HepG2 (cell line): ENCODE data around the gene RBFOX1. TPM values are rescaled to one million over a fixed set of nuclear protein-coding genes. Genes with fewer than 3 reads are reported as not detected.

Source experiments
- ATAC-seq: fragments of 200-7000 bp; cut with Tn5 transposase; 3 replicates; pipeline ENCODE4 v1.9.1; 2020; ENCODE audit warnings: mild to moderate bottlenecking, moderate library complexity
- BruUV-seq: library from RNA; stranded (reverse); fragments of 400-500 nt; replicated peaks from 2 replicates; lab custom pipeline; 2021; lab: Mats Ljungman, UMichigan
- CTCF ChIA-PET: fragments of 300-600 bp; formaldehyde crosslinking; extraction: SDS; loops from one replicate; lab custom pipeline; 2021; ENCODE audit warnings: low total read pairs, inconsistent platforms, low intra/inter-chr PET ratio; lab: Yijun Ruan, JAX
- POLR2A ChIA-PET: fragments of 350-600 bp; sonication (Branson Sonifier 250); formaldehyde crosslinking; loops from one replicate; lab custom pipeline; 2020; ENCODE audit warnings: antibody characterized with exemption, inconsistent platforms; lab: Yijun Ruan, JAX
- DNase-seq: peaks from one replicate; pipeline ENCODE4 v3.0.0-alpha.2; 2015; ENCODE audit warnings: low spot score
- FAIRE-seq: peaks from 3 replicates; lab custom pipeline; 2011; peaks lifted over from hg19 to GRCh38; lab: Jason Lieb, UNC
- H2AFZ ChIP-seq: one replicate; pipeline ENCODE4 v1.6.1; 2011; ENCODE audit warnings: low read length, inconsistent platforms
- H3K27ac ChIP-seq: fragments of 300-600 bp; 3 replicates; pipeline ENCODE4 v1.8.0; 2011; ENCODE audit warnings: mixed run types, mild to moderate bottlenecking, mixed read lengths, low read length, inconsistent platforms; ENCODE audit not compliant: insufficient read depth; ENCODE audit errors: extremely low read length
- H3K27me3 ChIP-seq, 2 experiments: fragments of 200-600 bp in 1 of 2; 2 replicates in 1 of 2; 3 replicates in 1 of 2; pipeline versions ENCODE4 v1.6.0 to v1.8.0; 2011; ENCODE audit warnings: low read length in 2 of 2, mild to moderate bottlenecking in 2 of 2, moderate library complexity in 2 of 2, inconsistent platforms in 1 of 2; ENCODE audit not compliant: insufficient read depth in 2 of 2, control insufficient read depth in 1 of 2
- H3K36me3 ChIP-seq, 2 experiments: fragments of 200-600 bp in 1 of 2; replicated peaks in 1 of 2; 2 replicates in 1 of 2; 3 replicates in 1 of 2; pipeline versions ENCODE4 v1.5.1 to v1.8.0; 2011; ENCODE audit warnings: low read length in 2 of 2, inconsistent platforms in 1 of 2; ENCODE audit not compliant: insufficient read depth in 2 of 2, control insufficient read depth in 1 of 2
- H3K4me1 ChIP-seq: 2 replicates; pipeline ENCODE4 v1.5.1; 2012; ENCODE audit warnings: low read length, inconsistent platforms; ENCODE audit not compliant: insufficient read depth
- H3K4me2 ChIP-seq: 2 replicates; pipeline ENCODE4 v1.6.0; 2011; ENCODE audit warnings: low read depth, low read length, inconsistent platforms
- H3K4me3 ChIP-seq, 3 experiments: fragments of 200-600 bp in 1 of 3; sonication (generic), shearing (Covaris generic) in 1 of 3; replicated peaks in 1 of 3; 2 replicates each; pipeline ENCODE4 v1.5.1; 2011 to 2016; ENCODE audit warnings: low read length in 3 of 3, inconsistent platforms in 2 of 3, low read depth in 2 of 3, mild to moderate bottlenecking in 2 of 3, control low read depth in 1 of 3, mixed read lengths in 1 of 3; ENCODE audit not compliant: insufficient read depth in 1 of 3
- H3K79me2 ChIP-seq: one replicate; pipeline ENCODE4 v1.6.1; 2011; ENCODE audit warnings: low read length, inconsistent platforms; ENCODE audit not compliant: insufficient read depth
- H3K9ac ChIP-seq: 2 replicates; pipeline ENCODE4 v1.6.0; 2011; ENCODE audit warnings: mild to moderate bottlenecking, low read depth, low read length, inconsistent platforms; ENCODE audit not compliant: insufficient read depth
- H3K9me3 ChIP-seq: 2 replicates; pipeline ENCODE4 v1.5.1; 2012; ENCODE audit warnings: mild to moderate bottlenecking, low read length
- H4K20me1 ChIP-seq: 2 replicates; pipeline ENCODE4 v1.6.0; 2011; ENCODE audit warnings: inconsistent platforms, mild to moderate bottlenecking, low read length, moderate library complexity; ENCODE audit not compliant: insufficient read depth
- CBX5 ChIP-seq: sonication (generic); formaldehyde crosslinking; IDR thresholded peaks from 2 replicates; pipeline ENCODE4 v1.4.0; 2020; ENCODE audit warnings: missing genetic modification reagents, borderline replicate concordance
- GATAD2A ChIP-seq: IDR thresholded peaks from 2 replicates; pipeline ENCODE4 v1.6.1; 2016
- ZFYVE20 ChIP-seq: sonication (generic); formaldehyde crosslinking; IDR thresholded peaks from 2 replicates; pipeline ENCODE4 v1.8.0; 2023; ENCODE audit warnings: low read depth, mild to moderate bottlenecking, moderate library complexity, missing genetic modification reagents, borderline replicate concordance
- ZKSCAN8 ChIP-seq: IDR thresholded peaks from 2 replicates; pipeline ENCODE4 v1.6.1; 2016; ENCODE audit warnings: borderline replicate concordance, missing genetic modification reagents, missing compliant biosample characterization
- ZNF589 ChIP-seq: sonication (generic); formaldehyde crosslinking; conservative IDR thresholded peaks from 2 replicates; pipeline ENCODE4 v1.8.0; 2022; ENCODE audit warnings: mild to moderate bottlenecking, moderate library complexity, missing genetic modification reagents
- ZNF749 ChIP-seq: sonication (generic); formaldehyde crosslinking; IDR thresholded peaks from 2 replicates; pipeline ENCODE4 v1.8.0; 2022; ENCODE audit warnings: mild to moderate bottlenecking, missing genetic modification reagents, moderate library complexity, borderline replicate concordance
- whole genome bisulfite sequencing: methylation state at CpG from one replicate; pipeline ENCODE4 v1.1.6; 2017; ENCODE audit warnings: low lambda C conversion rate; 5-methylcytosine and 5-hydroxymethylcytosine counted together
- in situ Hi-C: cut with HindIII; loops from 2 replicates; pipeline ENCODE4 v1.10.0; 2017; ENCODE audit warnings: low pct_unique_long_range_greater_than_20kb; ENCODE audit not compliant: extremely low pct_ligation_motif_present
- intact Hi-C: fragments of 100-400 bp; cut with micrococcal nuclease; formaldehyde crosslinking; loops from one replicate; pipeline ENCODE4 v1.10.0; 2022; ENCODE audit not compliant: unreplicated experiment
- polyA plus RNA-seq, 8 experiments: library from polyadenylated mRNA; depleted of rRNA in 3 of 8; stranded (reverse) in 7 of 8; unstranded in 1 of 8; fragments of >200 nt; fragmentation: Illumina TruSeq in 4 of 8; extraction: Trizol in 4 of 8; gene quantifications; 2 replicates each; pipeline versions ENCODE4 v1.2.1 to v1.2.3, GENCODE V29; 2011 to 2016; ENCODE audit warnings: low read depth in 4 of 8, missing spikeins in 1 of 8, mixed read lengths in 1 of 8; ENCODE audit not compliant: insufficient read depth in 1 of 8
- total RNA-seq, 5 experiments: library from RNA; depleted of rRNA; stranded (reverse); fragments of >200 nt; fragmentation: Illumina TruSeq; extraction: Trizol; gene quantifications; 2 replicates each; pipeline ENCODE4 v1.2.3, GENCODE V29; 2016; ENCODE audit warnings: low read depth in 1 of 5

The RBFOX1 gene
- total and polyA plus RNA-seq, 2 of the 13 experiments (the other 11 are each of a cell fraction or from before 2014, with no cell fraction given) = not detected

- H3K9me3 ChIP-seq = 0 out of 2 replicates have a peak, but pooled peaks cover 4% of the 10 kb centered on the region
- ATAC-seq (no peak), DNase-seq (no peak), FAIRE-seq (no peak)
- BruUV-seq = no TSS peak
- no peaks in the 10 kb centered on the region for H3K4me1 ChIP-seq
- no peak overlapping the region for H3K4me2 ChIP-seq
- intact Hi-C loops = no loop called here
- no peaks in the 10 kb centered on the region for H4K20me1 ChIP-seq
- H2AFZ ChIP-seq = no peak overlapping the region
- CTCF ChIA-PET = no interaction called here
- no peaks in the 10 kb centered on the region for H3K36me3 ChIP-seq
- POLR2A ChIA-PET = no interaction called here
- H3K79me2 ChIP-seq = no peaks in the 10 kb centered on the region
- no peaks in the 10 kb centered on the region; a peak in 1 of 5 replicates for H3K27me3 ChIP-seq
- H3K9ac ChIP-seq = no peak overlapping the region
- H3K27ac ChIP-seq = no peak overlapping the region
- 29% methylated on average over 6 of the region's 6 CpGs for whole genome bisulfite sequencing
- in situ Hi-C loops = no loop called here
- no peak overlapping the region for H3K4me3 ChIP-seq
- TF ChIP-seq ZFYVE20 (CRISPR knock-in tag) (no peak), GATAD2A (CRISPR knock-in tag) (no peak)
These were observed 49.9 kb downstream of the RBFOX1 start for GRCh38 chr16:7382521-7382920.

- ChIA-PET CTCF (no interaction called here), POLR2A (no interaction called here)
- in situ Hi-C loops = no loop called here
- Histone ChIP-seq H3K27me3 (no peaks in the 10 kb centered on the region), H3K4me3 (no peak overlapping the region), H4K20me1 (no peaks in the 10 kb centered on the region), H2AFZ (no peak overlapping the region), H3K36me3 (no peaks in the 10 kb centered on the region), H3K4me2 (no peak overlapping the region), H3K79me2 (no peaks in the 10 kb centered on the region), H3K9ac (no peak overlapping the region), H3K4me1 (no peaks in the 10 kb centered on the region), H3K27ac (no peak overlapping the region), H3K9me3 (peaks cover 34% of the 10 kb centered on the region)
- no peak for FAIRE-seq
- intact Hi-C loops = no loop called here
- no peak for ATAC-seq
- 23% methylated on average over 5 of the region's 5 CpGs for WGBS
- TF ChIP-seq ZNF589 (CRISPR knock-in tag) = no peak
- TF ChIP-seq ZKSCAN8 (CRISPR knock-in tag) = no peak
- no peak for TF ChIP-seq CBX5 (CRISPR knock-in tag)
- TF ChIP-seq ZNF749 (CRISPR knock-in tag) = no peak
- no peak for DNase-seq
- no TSS peak for BruUV-seq
These were observed 58.3 kb downstream of the RBFOX1 start for GRCh38 chr16:7390974-7391373.
